DND-41 (cell line): ENCODE results near the gene PTGES2.

Source experiments
- ATAC-seq: fragments of 200-7000 bp; cut with Tn5 transposase; 3 replicates; pipeline ENCODE4 v1.9.1; 2021; ENCODE audit warnings: low read depth; ENCODE audit not compliant: insufficient read depth
- DNase-seq: peaks from one replicate; pipeline ENCODE4 v3.0.0-alpha.2; 2020
- H2AFZ ChIP-seq: 2 replicates; pipeline ENCODE4 v1.6.0; 2012; ENCODE audit warnings: low read depth, low read length
- H3K27ac ChIP-seq: 2 replicates; pipeline ENCODE4 v1.5.1; 2012; ENCODE audit warnings: low read length, inconsistent platforms
- H3K27me3 ChIP-seq: fragments of 200-600 bp; sonication (generic); 2 replicates; pipeline ENCODE4 v1.6.0; 2012; ENCODE audit warnings: low read length, mild to moderate bottlenecking, inconsistent platforms; ENCODE audit not compliant: insufficient read depth, poor library complexity
- H3K36me3 ChIP-seq: 2 replicates; pipeline ENCODE4 v1.5.1; 2012; ENCODE audit warnings: low read length, inconsistent platforms; ENCODE audit not compliant: insufficient read depth
- H3K4me1 ChIP-seq: 2 replicates; pipeline ENCODE4 v1.5.1; 2012; ENCODE audit warnings: mild to moderate bottlenecking, low read length; ENCODE audit not compliant: insufficient read depth
- H3K4me2 ChIP-seq: 2 replicates; pipeline ENCODE4 v1.6.0; 2012; ENCODE audit warnings: mild to moderate bottlenecking, moderate library complexity, low read length, inconsistent platforms; ENCODE audit not compliant: insufficient read depth
- H3K4me3 ChIP-seq, 2 experiments: fragments of 200-600 bp in 1 of 2; shearing (Covaris generic) in 1 of 2; 2 replicates each; pipeline ENCODE4 v1.5.1; 2012 to 2016; ENCODE audit warnings: inconsistent platforms in 2 of 2, low read length in 2 of 2, mild to moderate bottlenecking in 2 of 2, low read depth in 1 of 2, moderate library complexity in 1 of 2
- H3K79me2 ChIP-seq: 2 replicates; pipeline ENCODE4 v1.6.0; 2012; ENCODE audit warnings: low read length, inconsistent platforms; ENCODE audit not compliant: insufficient read depth
- H3K9ac ChIP-seq: 2 replicates; pipeline ENCODE4 v1.6.0; 2012; ENCODE audit warnings: low read depth, mild to moderate bottlenecking, inconsistent platforms, low read length, moderate library complexity
- H3K9me3 ChIP-seq: 2 replicates; pipeline ENCODE4 v1.5.1; 2012; ENCODE audit warnings: low read length, moderate library complexity, mild to moderate bottlenecking, inconsistent platforms; ENCODE audit not compliant: insufficient read depth, severe bottlenecking
- H4K20me1 ChIP-seq: 2 replicates; pipeline ENCODE4 v1.6.0; 2012; ENCODE audit warnings: low read length; ENCODE audit not compliant: insufficient read depth
- EZH2 ChIP-seq: IDR thresholded peaks from 3 replicates; pipeline ENCODE4 v1.6.1; 2012; ENCODE audit warnings: borderline replicate concordance, low read depth, mild to moderate bottlenecking, moderate library complexity, low read length, inconsistent platforms; ENCODE audit not compliant: severe bottlenecking
- TF ChIP-seq, protein P1 (sequence below): IDR thresholded peaks from 2 replicates; pipeline ENCODE4 v1.5.1; 2012; ENCODE audit warnings: borderline replicate concordance, low read length, moderate library complexity, mild to moderate bottlenecking; ENCODE audit not compliant: poor library complexity, severe bottlenecking; ENCODE audit errors: extremely low read depth

Gene PTGES2

DNA sequence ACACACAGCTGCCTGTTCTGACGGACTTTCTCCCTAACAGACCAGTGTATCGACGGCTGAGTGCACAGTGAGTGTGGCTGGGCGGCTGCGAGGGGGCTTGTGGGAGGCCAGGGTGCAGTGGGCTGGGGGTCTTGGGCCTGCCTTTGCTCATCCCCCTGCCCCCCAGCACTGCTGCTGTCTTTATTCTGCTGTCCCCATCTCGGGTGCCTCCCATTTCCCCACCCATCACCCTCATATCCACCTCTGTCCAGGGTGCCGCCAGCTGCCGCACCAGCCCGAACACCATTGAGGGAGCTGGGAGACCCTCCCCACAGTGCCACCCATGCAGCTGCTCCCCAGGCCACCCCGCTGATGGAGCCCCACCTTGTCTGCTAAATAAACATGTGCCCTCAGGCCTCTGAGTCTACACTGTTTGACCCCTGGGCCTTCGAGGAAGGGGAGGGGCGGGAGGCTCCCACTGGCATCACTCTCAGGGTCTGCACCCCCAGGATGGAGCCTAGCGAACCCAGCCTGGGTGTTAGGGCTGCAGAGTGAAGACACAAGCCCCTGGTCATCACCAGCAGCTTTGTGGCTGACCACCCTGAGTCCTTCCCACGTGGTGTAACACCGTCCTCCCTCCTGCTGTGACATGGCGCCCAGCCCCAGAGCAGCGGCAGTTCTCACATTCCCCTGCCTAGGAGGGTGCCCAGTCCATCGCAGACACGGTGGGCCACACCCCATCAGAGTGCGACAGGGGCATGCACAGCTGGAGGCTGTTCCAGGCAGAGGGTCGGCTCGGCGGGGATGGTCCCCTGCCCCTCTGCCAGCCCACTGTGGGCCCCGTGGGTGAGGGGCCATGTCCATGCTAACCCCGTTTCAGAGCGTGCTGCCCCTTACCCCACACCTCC lies 25.8 kb upstream of the PTGES2 start:
- Histone ChIP-seq H3K4me1 (no peaks in the 10 kb centered on the region), H3K9ac (no peak overlapping the region), H3K9me3 (no peaks in the 10 kb centered on the region), H3K79me2 (no peaks in the 10 kb centered on the region), H2AFZ (no peak overlapping the region), H4K20me1 (no peaks in the 10 kb centered on the region), H3K4me3 (no peak overlapping the region), H3K36me3 (no peaks in the 10 kb centered on the region), H3K27ac (no peak overlapping the region), H3K27me3 (no peaks in the 10 kb centered on the region), H3K4me2 (no peak overlapping the region)
- no peak for ATAC-seq
- no peak for TF ChIP-seq EZH2
- TF ChIP-seq, protein P1, sequence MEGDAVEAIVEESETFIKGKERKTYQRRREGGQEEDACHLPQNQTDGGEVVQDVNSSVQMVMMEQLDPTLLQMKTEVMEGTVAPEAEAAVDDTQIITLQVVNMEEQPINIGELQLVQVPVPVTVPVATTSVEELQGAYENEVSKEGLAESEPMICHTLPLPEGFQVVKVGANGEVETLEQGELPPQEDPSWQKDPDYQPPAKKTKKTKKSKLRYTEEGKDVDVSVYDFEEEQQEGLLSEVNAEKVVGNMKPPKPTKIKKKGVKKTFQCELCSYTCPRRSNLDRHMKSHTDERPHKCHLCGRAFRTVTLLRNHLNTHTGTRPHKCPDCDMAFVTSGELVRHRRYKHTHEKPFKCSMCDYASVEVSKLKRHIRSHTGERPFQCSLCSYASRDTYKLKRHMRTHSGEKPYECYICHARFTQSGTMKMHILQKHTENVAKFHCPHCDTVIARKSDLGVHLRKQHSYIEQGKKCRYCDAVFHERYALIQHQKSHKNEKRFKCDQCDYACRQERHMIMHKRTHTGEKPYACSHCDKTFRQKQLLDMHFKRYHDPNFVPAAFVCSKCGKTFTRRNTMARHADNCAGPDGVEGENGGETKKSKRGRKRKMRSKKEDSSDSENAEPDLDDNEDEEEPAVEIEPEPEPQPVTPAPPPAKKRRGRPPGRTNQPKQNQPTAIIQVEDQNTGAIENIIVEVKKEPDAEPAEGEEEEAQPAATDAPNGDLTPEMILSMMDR, result no peak
- no peak for DNase-seq

DNA sequence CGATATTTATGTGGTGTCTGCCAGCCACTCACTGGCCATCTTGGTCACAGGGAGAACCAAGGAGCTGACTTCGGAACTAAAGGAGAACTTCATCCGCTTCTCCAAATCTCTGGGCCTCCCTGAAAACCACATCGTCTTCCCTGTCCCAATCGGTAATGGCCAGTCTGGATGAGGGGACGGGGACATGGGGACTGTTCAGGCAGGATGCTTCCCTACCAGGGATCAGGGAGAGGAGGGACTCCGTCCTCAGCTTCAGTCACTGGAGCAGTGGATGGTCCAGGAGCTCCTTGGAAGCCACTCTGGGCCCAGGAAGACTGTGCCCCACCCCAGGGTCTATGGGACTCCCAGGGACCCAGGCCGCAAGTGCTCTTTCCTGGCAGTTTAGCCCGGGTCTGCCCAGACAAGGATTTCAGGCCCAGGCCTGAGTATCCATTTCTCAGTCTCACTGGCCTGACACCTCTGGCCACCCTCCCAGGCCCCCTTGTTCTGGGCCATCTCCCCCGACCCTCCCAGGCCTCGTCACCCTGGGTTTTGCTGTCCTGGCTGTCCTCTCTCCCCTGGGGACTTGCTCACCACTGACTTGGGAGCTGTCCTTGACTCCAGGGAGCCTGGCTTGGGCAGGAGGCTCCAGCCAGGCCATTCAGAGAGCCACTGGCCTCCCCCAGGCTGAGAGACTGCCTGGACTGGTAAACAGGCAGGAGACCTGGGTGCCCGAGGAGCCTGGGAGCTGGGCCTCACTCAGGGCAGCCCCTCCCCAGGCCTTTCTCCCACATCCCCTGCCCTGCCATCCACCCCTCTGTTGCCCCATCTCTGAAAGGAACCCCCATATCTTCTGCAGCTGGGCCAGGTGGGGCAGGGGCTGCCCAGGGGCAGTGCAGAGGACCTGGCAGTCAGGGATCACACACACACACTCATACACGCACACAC lies 24.9 kb upstream of the PTGES2 start:
- no peaks in the 10 kb centered on the region for H3K27me3 ChIP-seq
- H3K4me3 ChIP-seq, result no peak overlapping the region
- H3K79me2 ChIP-seq, result no peaks in the 10 kb centered on the region
- H2AFZ ChIP-seq, result no peak overlapping the region
- ATAC-seq (no peak), DNase-seq (no peak)
- H3K9me3 ChIP-seq, result no peaks in the 10 kb centered on the region
- no peak overlapping the region for H3K4me2 ChIP-seq
- H3K9ac ChIP-seq, result no peak overlapping the region
- H4K20me1 ChIP-seq, result no peaks in the 10 kb centered on the region
- H3K27ac ChIP-seq, result no peak overlapping the region
- TF ChIP-seq, protein P1, result no peak
- TF ChIP-seq EZH2, result no peak
- no peaks in the 10 kb centered on the region for H3K4me1 ChIP-seq
- no peaks in the 10 kb centered on the region for H3K36me3 ChIP-seq

DNA sequence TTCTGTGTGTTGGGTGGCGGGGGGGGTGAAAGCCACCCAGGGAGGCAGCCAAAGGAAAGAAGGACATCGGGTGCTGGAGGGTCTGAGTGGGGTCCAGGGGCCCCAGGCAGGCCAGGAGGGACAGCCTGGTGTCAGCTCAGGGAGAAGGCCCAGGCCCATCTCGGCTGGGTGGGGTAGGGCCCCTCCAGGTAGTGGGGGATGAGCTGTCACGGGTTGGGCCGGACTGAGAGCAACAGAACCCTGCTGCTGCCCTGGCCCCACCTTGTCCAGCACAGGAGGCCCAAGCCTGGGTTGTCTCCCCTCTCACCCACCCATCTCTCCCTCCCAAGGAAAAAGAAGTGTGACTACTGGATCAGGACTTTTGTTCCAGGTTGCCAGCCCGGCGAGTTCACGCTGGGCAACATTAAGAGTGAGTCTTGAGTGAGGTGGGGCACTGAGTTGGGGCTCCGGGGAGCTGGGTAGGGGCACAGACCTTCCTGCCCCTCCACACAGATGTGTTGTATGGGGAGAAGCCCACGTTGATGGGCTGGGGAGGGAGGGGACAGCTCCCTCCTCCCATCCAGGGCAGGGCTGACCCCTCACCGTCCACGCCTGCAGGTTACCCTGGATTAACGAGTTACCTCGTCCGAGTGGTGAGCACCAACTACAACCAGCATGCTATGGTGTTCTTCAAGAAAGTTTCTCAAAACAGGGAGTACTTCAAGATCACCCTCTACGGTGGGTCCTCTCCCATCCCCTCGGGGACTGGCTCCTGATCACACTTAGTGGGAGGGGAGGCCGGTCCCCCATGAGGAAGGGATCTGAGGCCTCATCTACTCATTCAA lies 24.0 kb upstream of the PTGES2 start:
- ATAC-seq, result no peak
- no peak for DNase-seq
- Histone ChIP-seq H3K9me3 (no peaks in the 10 kb centered on the region), H4K20me1 (no peaks in the 10 kb centered on the region), H3K36me3 (no peaks in the 10 kb centered on the region), H2AFZ (no peak overlapping the region), H3K4me3 (no peak overlapping the region), H3K27me3 (no peaks in the 10 kb centered on the region), H3K27ac (no peak overlapping the region), H3K4me1 (no peaks in the 10 kb centered on the region), H3K4me2 (no peak overlapping the region), H3K9ac (no peak overlapping the region), H3K79me2 (no peaks in the 10 kb centered on the region)
- TF ChIP-seq EZH2, result no peak
- TF ChIP-seq, protein P1, result no peak
